ENCODE results near the gene RBBP8. TPM values are rescaled to one million over a fixed set of nuclear protein-coding genes. Genes with fewer than 3 reads are reported as not detected.

Gene RBBP8
- total and polyA plus RNA-seq, 12 donors, result 4.0 to 13.5 (median 7.4) TPM

- Histone ChIP-seq H3K4me1 (no peaks in the 10 kb centered on the region), H3K27ac (no peak overlapping the region), H3K36me3 (no peaks in the 10 kb centered on the region), H3K9me3 (no peaks in the 10 kb centered on the region), H3K27me3 (no peaks in the 10 kb centered on the region), H3K4me3 (no peak overlapping the region)
- intact Hi-C loops (cut with DNase I), result no loop called here
- 70 to 72% methylated on average over 3 of the region's 3 CpGs for whole genome bisulfite sequencing, 2 donors
- ATAC-seq (no peak), DNase-seq (no peak)
- TF ChIP-seq CTCF (IDR thresholded peaks at IDR 0.05), result no peak
Observed at GRCh38 chr18:22913861-22914260, 19.3 kb upstream of the RBBP8 start.

GRCh38 chr18:22914633-22915032, 18.5 kb upstream of the RBBP8 start:
- TF ChIP-seq CTCF (IDR thresholded peaks at IDR 0.05), result no peak
- Histone ChIP-seq H3K27ac (no peak overlapping the region), H3K4me1 (no peaks in the 10 kb centered on the region), H3K27me3 (no peaks in the 10 kb centered on the region), H3K36me3 (no peaks in the 10 kb centered on the region), H3K9me3 (no peaks in the 10 kb centered on the region), H3K4me3 (no peak overlapping the region)
- intact Hi-C loops (cut with DNase I), result no loop called here
- no peak for ATAC-seq
- WGBS, 2 donors, result 86 to 87% methylated on average over 3 of the region's 3 CpGs
- DNase-seq, result no peak

GRCh38 chr18:22915337-22915736, 17.8 kb upstream of the RBBP8 start:
- intact Hi-C loops (cut with DNase I), result no loop called here
- H3K4me1 ChIP-seq, result no peaks in the 10 kb centered on the region
- H3K27ac ChIP-seq, result no peak overlapping the region
- no peak for TF ChIP-seq CTCF (IDR thresholded peaks at IDR 0.05)
- H3K9me3 ChIP-seq, result no peaks in the 10 kb centered on the region
- DNase-seq (no peak), ATAC-seq (no peak)
- H3K27me3 ChIP-seq, result no peaks in the 10 kb centered on the region
- H3K36me3 ChIP-seq, result no peaks in the 10 kb centered on the region
- no peak overlapping the region for H3K4me3 ChIP-seq

- TF ChIP-seq CTCF (IDR thresholded peaks at IDR 0.05), result no peak
- H3K4me3 ChIP-seq, result no peak overlapping the region
- no peaks in the 10 kb centered on the region for H3K9me3 ChIP-seq
- H3K4me1 ChIP-seq, result no peaks in the 10 kb centered on the region
- intact Hi-C loops (cut with DNase I), result loop anchor here in 1 of 10 donors (10.0 kb wide), 1 partner anchor 63 kb away; no protein-coding TSS in a partner anchor
- no peak overlapping the region for H3K27ac ChIP-seq
- DNase-seq (no peak), ATAC-seq (no peak)
- WGBS, 2 donors, result 51 to 59% methylated on average over 3 of the region's 3 CpGs
- no peaks in the 10 kb centered on the region for H3K36me3 ChIP-seq
- no peaks in the 10 kb centered on the region for H3K27me3 ChIP-seq
Observed at GRCh38 chr18:22921772-22922171, 11.4 kb upstream of the RBBP8 start.

Measured in heart right ventricle (tissue), 16 donors.